ENCODE measurements around the gene BPIFB2.

The BPIFB2 gene

DNA sequence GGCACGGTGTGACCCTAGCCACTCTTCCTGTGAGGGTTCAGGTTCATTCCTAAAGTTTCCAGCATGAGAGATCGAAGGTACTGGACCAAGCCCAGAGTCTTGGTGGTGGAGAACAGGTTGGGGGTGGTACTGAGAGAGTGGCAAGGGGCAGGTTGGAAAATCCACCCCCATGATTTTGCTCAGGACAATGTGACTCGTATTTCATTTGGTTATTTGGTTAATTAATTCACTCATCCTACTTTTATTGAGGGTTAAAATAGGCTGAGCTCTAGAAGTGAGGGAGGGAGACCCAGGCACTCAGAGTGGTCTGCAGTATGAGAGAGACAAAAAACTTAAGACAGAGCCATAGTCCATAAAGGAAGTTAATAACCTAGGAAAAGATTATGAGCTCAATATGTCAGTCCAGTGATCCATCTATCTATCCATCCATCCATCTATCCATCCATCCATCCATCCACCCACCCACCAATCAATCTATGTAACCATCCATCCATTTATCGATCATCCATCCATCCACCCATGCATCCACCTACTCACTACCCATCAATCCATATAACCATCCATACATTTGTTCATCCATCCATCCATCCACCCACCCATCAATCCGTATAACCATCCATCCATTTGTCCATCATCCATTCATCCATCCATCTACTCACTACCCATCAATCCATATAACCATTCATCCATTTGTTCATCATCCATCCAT, 17.3 kb downstream of the BPIFB2 start:
- H3K27ac ChIP-seq = no peak overlapping the region
- CTCF ChIA-PET = no interaction called here

DNA sequence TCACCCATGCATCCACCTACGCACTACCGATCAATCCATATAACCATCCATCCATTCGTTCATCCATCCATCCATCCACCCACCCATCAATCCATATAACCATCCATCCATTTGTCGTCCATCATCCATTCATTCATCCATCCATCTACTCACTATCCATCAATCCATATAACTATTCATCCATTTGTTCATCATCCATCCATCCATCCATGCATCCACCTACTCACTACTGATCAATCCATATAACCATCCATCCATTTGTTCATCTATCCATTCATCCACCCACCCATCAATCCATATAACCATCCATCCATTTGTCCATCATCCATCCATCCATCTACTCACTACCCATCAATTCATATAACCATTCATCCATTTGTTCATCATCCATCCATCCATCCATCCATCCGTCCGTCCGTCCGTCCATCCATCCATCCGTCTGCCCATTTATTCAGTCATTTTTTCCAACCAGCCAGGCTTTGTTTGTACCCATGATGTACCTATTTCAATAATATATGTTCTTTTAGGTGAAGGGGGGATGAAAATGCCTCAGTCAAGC, 17.9 kb downstream of the BPIFB2 start:
- POLR2A ChIA-PET (ENCODE audit: low non-redundant PET) = no interaction called here
- TF ChIP-seq, protein P1, sequence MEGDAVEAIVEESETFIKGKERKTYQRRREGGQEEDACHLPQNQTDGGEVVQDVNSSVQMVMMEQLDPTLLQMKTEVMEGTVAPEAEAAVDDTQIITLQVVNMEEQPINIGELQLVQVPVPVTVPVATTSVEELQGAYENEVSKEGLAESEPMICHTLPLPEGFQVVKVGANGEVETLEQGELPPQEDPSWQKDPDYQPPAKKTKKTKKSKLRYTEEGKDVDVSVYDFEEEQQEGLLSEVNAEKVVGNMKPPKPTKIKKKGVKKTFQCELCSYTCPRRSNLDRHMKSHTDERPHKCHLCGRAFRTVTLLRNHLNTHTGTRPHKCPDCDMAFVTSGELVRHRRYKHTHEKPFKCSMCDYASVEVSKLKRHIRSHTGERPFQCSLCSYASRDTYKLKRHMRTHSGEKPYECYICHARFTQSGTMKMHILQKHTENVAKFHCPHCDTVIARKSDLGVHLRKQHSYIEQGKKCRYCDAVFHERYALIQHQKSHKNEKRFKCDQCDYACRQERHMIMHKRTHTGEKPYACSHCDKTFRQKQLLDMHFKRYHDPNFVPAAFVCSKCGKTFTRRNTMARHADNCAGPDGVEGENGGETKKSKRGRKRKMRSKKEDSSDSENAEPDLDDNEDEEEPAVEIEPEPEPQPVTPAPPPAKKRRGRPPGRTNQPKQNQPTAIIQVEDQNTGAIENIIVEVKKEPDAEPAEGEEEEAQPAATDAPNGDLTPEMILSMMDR (conservative IDR thresholded peaks at IDR 0.05; ENCODE audit: low read depth) = no peak
- no peak overlapping the region for H3K27ac ChIP-seq
- no peak for DNase-seq (ENCODE audit: low spot score)
- CTCF ChIA-PET = no interaction called here

More for the DNA sequence above, 17.3 kb downstream of the BPIFB2 start:
- POLR2A ChIA-PET (ENCODE audit: low non-redundant PET) = no interaction called here
- no peak for DNase-seq (ENCODE audit: low spot score)
- TF ChIP-seq, protein P1 (conservative IDR thresholded peaks at IDR 0.05; ENCODE audit: low read depth) = no peak

DNA sequence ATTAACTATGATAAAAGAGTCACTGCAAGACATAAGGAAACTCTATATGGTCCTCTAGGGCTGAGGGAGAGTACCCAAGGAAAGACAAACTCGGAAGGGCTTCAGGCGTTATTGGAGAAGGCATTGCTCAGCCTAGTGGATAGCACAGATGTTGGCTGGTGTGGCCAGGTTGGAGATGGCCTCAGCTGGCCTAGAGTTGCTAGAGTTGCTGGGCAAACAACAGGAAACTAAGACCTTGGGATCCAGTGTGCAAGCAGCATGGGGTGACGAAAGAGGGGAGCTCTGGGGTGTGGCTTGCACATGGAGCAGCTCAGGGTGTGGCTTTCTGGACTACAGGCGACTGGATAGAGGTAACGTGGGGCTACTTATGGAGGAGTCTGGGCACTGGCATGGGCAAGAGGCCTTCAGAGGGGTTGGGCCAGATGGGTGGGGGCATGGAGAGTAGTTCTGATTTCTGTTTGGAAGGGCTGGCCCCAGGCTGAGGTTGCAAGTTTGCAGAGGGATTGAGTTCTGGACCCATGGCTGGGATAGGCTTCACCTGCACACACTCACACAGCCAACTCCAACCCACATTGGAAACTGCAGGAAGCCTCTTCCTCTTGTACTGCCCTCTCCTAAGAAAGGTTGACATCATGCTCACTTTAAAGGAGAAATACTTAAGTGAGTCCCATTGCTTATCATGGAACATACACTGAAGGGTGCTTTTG, 18.7 kb downstream of the BPIFB2 start:
- CTCF ChIA-PET = interaction anchor here (1.1 kb wide), 1 partner anchor 265 kb away, joined by 5 read pairs; no protein-coding TSS in a partner anchor
- DNase-seq (ENCODE audit: low spot score) = no peak

DNA sequence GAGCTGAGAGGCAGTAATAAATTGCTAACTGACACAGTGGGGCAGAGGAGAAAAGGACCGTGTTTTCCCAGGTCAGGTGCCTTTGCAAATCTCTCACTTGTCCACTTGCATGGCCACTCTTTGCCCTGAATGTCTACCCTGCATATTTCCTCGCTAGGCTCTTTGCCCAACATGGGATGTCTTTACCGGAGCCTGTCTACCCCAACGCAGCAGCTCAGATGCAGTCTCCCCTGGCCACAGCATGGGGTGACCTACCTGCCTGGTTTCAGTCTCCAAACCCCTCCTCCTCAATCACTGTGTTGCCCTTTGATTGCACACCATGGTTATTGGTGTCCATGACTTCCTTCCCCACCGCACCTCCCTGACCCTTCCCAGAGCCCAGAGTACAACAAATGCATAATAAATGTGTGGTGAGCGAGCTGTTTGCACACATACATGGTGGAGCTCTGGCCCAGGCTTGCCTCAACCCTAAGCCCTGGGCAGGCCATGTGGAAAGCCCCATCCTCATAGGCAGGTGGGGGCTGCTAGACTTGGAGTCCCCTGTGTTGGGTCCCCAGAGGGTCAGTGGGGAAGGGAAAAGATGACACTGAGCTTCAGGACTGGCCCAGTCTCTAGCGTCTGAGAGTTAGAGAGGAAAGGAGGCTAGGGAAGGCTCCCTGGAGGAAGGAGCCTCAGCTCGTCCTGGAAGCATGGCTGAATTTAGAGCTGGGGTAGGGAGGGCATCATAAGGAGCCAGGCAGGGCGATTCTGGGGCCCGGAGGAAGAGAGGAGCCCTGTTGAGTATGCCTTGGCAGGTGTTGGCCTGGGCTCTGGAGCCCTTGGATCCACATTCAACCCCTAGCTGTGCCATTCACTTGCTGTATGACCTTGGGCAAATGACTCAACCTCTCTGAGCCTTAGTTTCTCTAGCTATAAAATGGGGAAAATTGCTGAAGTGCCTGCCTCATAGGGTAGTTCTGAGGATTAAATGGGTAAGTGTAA, 19.6 kb downstream of the BPIFB2 start:
- POLR2A ChIA-PET (ENCODE audit: low non-redundant PET) = no interaction called here
- no peak overlapping the region for H3K27ac ChIP-seq
- CTCF ChIA-PET = interaction anchor here (0.8 to 1.1 kb wide), 2 partner anchors 12 to 264 kb away, joined by 4 to 5 read pairs; no protein-coding TSS in a partner anchor
- TF ChIP-seq, protein P1 (conservative IDR thresholded peaks at IDR 0.05; ENCODE audit: low read depth) = no peak
- no peak for DNase-seq (ENCODE audit: low spot score)

More for the DNA sequence above, 18.7 kb downstream of the BPIFB2 start:
- POLR2A ChIA-PET (ENCODE audit: low non-redundant PET) = no interaction called here
- TF ChIP-seq, protein P1 (conservative IDR thresholded peaks at IDR 0.05; ENCODE audit: low read depth) = no peak
- no peak overlapping the region for H3K27ac ChIP-seq

DNA sequence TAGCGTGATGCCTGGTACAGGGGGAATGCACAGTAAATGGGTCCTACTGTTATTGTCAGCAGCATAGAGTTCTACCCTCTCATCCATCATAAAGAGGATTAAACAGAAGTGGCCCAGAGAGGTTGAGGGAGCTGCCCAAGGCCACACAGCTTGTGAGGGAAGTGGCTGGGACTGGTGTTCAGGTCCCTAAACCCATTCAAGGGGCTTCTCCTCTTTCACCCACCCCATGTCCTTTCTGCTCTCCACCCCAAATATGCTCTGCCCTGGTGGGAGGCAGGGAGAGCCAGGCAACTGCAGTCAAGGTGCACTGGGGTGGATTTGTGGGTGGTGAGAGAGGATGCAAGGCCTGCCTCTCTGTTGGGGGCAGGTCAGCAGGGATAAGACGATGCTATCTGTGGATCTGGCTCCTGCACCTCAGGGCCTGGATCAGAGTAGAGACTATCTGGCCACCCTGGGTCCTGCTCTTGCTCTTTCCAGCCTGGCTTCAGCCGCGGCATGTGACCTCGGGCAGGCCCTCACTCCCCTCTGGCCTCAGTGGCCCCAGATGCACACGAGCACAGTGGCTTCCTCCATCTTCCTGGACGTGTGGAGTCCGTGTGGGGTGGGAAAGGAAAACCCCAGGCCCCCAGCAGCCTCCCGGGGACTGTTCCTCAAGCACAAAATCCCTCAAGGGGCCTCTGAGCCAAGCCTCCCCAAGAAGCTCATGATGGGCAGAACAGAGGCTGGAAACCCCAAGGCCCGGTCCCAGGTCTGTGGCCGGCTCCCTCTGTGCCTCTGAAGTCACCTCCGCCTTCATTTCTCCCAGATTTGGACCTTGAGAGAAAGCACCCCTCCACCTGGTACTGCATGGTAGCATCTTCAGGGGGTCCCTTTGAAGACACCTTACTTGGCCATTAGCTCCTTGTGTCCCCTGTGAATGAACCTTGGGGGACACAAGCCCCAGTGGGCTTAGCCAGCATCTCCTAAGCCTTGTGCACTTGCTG, 20.6 kb downstream of the BPIFB2 start:
- no peak overlapping the region for H3K27ac ChIP-seq
- TF ChIP-seq, protein P1 (conservative IDR thresholded peaks at IDR 0.05; ENCODE audit: low read depth) = no peak
- POLR2A ChIA-PET (ENCODE audit: low non-redundant PET) = no interaction called here
- DNase-seq (ENCODE audit: low spot score) = no peak
- CTCF ChIA-PET = interaction anchor here (0.6 to 1.1 kb wide), 3 partner anchors 13 to 263 kb away, joined by 3 to 5 read pairs (median 4); no protein-coding TSS in a partner anchor

Measured in RWPE1 (cell line).